HepG2 (cell line): ENCODE results near the gene MAFB. TPM values are rescaled to one million over a fixed set of nuclear protein-coding genes. Genes with fewer than 3 reads are reported as not detected.

ENCODE experiments used
- AHDC1 ChIP-seq: sonication (generic); formaldehyde crosslinking; IDR thresholded peaks from 2 replicates; pipeline ENCODE4 v1.5.1; 2020; ENCODE audit warnings: mild to moderate bottlenecking, missing genetic modification reagents, borderline replicate concordance
- ATM ChIP-seq: fragments of 450-650 bp; IDR thresholded peaks from 2 replicates; pipeline ENCODE4 v1.7.1; 2017; ENCODE audit warnings: mild to moderate bottlenecking, borderline replicate concordance
- DDIT3 ChIP-seq: sonication (generic); formaldehyde crosslinking; IDR thresholded peaks from 2 replicates; pipeline ENCODE4 v1.4.0; 2020; ENCODE audit warnings: mild to moderate bottlenecking, missing genetic modification reagents
- DNMT1 ChIP-seq: sonication (generic); formaldehyde crosslinking; IDR thresholded peaks from 2 replicates; pipeline ENCODE4 v1.5.1; 2020; ENCODE audit warnings: mild to moderate bottlenecking, missing genetic modification reagents
- EHMT2 ChIP-seq: fragments of 200-600 bp; sonication (generic); IDR thresholded peaks from 2 replicates; pipeline ENCODE4 v1.7.0; 2017; ENCODE audit warnings: antibody characterized with exemption, low read depth, low read length, borderline replicate concordance
- HIVEP1 ChIP-seq: sonication (generic); formaldehyde crosslinking; IDR thresholded peaks from 2 replicates; pipeline ENCODE4 v1.4.0; 2020; ENCODE audit warnings: mild to moderate bottlenecking, missing genetic modification reagents
- KDM1A ChIP-seq: IDR thresholded peaks from 2 replicates; pipeline ENCODE4 v1.6.1; 2016; ENCODE audit warnings: missing compliant biosample characterization
- KDM3A ChIP-seq: IDR thresholded peaks from 2 replicates; pipeline ENCODE4 v1.6.1; 2018; ENCODE audit warnings: low read depth, missing compliant biosample characterization
- KLF6 ChIP-seq: IDR thresholded peaks from 2 replicates; pipeline ENCODE4 v1.8.0; 2016; ENCODE audit warnings: missing biosample characterization, missing genetic modification reagents
- NFIB ChIP-seq: sonication (generic); formaldehyde crosslinking; IDR thresholded peaks from 2 replicates; pipeline ENCODE4 v1.9.0; 2021; ENCODE audit warnings: missing genetic modification reagents, mild to moderate bottlenecking, borderline replicate concordance
- RFXAP ChIP-seq: sonication (generic); formaldehyde crosslinking; IDR thresholded peaks from 2 replicates; pipeline ENCODE4 v1.4.0; 2020; ENCODE audit warnings: missing genetic modification reagents, borderline replicate concordance
- SAFB2 ChIP-seq: sonication (generic); formaldehyde crosslinking; IDR thresholded peaks from 2 replicates; pipeline ENCODE4 v1.5.1; 2020; ENCODE audit warnings: missing genetic modification reagents, low read depth, mild to moderate bottlenecking, borderline replicate concordance
- SRF ChIP-seq: IDR thresholded peaks from 2 replicates; pipeline ENCODE4 v1.6.1; 2011; ENCODE audit warnings: mild to moderate bottlenecking, low read depth, low read length, moderate library complexity
- STAG1 ChIP-seq: sonication (generic); formaldehyde crosslinking; IDR thresholded peaks from 2 replicates; pipeline ENCODE4 v1.4.0; 2020; ENCODE audit warnings: missing genetic modification reagents
- TFDP2 ChIP-seq: sonication (generic); formaldehyde crosslinking; IDR thresholded peaks from 2 replicates; pipeline ENCODE4 v1.4.0; 2020; ENCODE audit warnings: missing genetic modification reagents
- TSC22D2 ChIP-seq: sonication (generic); formaldehyde crosslinking; IDR thresholded peaks from 2 replicates; pipeline ENCODE4 v1.5.1; 2020; ENCODE audit warnings: missing genetic modification reagents, mild to moderate bottlenecking, borderline replicate concordance
- ZBTB10 ChIP-seq: sonication (generic); formaldehyde crosslinking; IDR thresholded peaks from 2 replicates; pipeline ENCODE4 v1.4.0; 2020; ENCODE audit warnings: missing genetic modification reagents, borderline replicate concordance
- ZNF598 ChIP-seq: sonication (generic); formaldehyde crosslinking; IDR thresholded peaks from 2 replicates; pipeline ENCODE4 v1.5.1; 2020; ENCODE audit warnings: mild to moderate bottlenecking, missing genetic modification reagents, borderline replicate concordance
- polyA plus RNA-seq, 8 experiments: library from polyadenylated mRNA; depleted of rRNA in 3 of 8; stranded (reverse) in 7 of 8; unstranded in 1 of 8; fragments of >200 nt; fragmentation: Illumina TruSeq in 4 of 8; extraction: Trizol in 4 of 8; gene quantifications; 2 replicates each; pipeline versions ENCODE4 v1.2.1 to v1.2.3, GENCODE V29; 2011 to 2016; ENCODE audit warnings: low read depth in 4 of 8, missing spikeins in 1 of 8, mixed read lengths in 1 of 8; ENCODE audit not compliant: insufficient read depth in 1 of 8
- total RNA-seq, 5 experiments: library from RNA; depleted of rRNA; stranded (reverse); fragments of >200 nt; fragmentation: Illumina TruSeq; extraction: Trizol; gene quantifications; 2 replicates each; pipeline ENCODE4 v1.2.3, GENCODE V29; 2016; ENCODE audit warnings: low read depth in 1 of 5

MAFB gene
- total and polyA plus RNA-seq, 2 of the 13 experiments (the other 11 are each of a cell fraction or from before 2014, with no cell fraction given) = 0.08 to 0.11 TPM

GRCh38 chr20:40689943-40690835, 1.2 kb upstream of the MAFB start (continued):
- no peak for TF ChIP-seq AHDC1 (CRISPR knock-in tag)
- no peak for TF ChIP-seq NFIB
- no peak for TF ChIP-seq EHMT2
- peak; percentile 36; the same call in 1 of the 2 replicates for TF ChIP-seq ZBTB10 (CRISPR knock-in tag)
- TF ChIP-seq DDIT3 (CRISPR knock-in tag) = no peak
- no peak; the same call in 1 of the 2 replicates for TF ChIP-seq TFDP2 (CRISPR knock-in tag)
- no peak for TF ChIP-seq SRF
- no peak for TF ChIP-seq ATM
- TF ChIP-seq KDM1A (CRISPR knock-in tag) = no peak
- TF ChIP-seq SAFB2 (CRISPR knock-in tag) = no peak
- TF ChIP-seq HIVEP1 (CRISPR knock-in tag) = no peak
- TF ChIP-seq RFXAP (CRISPR knock-in tag) = peak; percentile 48; the same call in 1 of the 2 replicates
- TF ChIP-seq ZNF598 (CRISPR knock-in tag) = peak; percentile 94
- no peak; the same call in 1 of the 2 replicates for TF ChIP-seq DNMT1 (CRISPR knock-in tag)
- no peak; the same call in 1 of the 2 replicates for TF ChIP-seq TSC22D2 (CRISPR knock-in tag)
- TF ChIP-seq KDM3A (CRISPR knock-in tag) = peak; percentile 72; the same call in 1 of the 2 replicates
- TF ChIP-seq STAG1 (CRISPR knock-in tag) = peak; percentile 96
- no peak for TF ChIP-seq KLF6 (CRISPR knock-in tag)
